ENCODE results near the gene PPP2R2B.

PPP2R2B gene

GRCh38 chr5:146719179-146719578, 159.4 kb downstream of the PPP2R2B start:
- no peak overlapping the region for H3K27ac ChIP-seq (ENCODE audit: low read depth, low read length)
- no peaks in the 10 kb centered on the region for H3K9me3 ChIP-seq (ENCODE audit: control insufficient read depth, insufficient read depth, low read length)
- H3K4me1 ChIP-seq (ENCODE audit: control insufficient read depth, insufficient read depth, low read length): no peaks in the 10 kb centered on the region
- H3K9ac ChIP-seq (ENCODE audit: low read depth, low read length): no peak overlapping the region
- no peak overlapping the region for H3K4me3 ChIP-seq (ENCODE audit: low read depth, low read length)
- no peaks in the 10 kb centered on the region for H3K27me3 ChIP-seq (ENCODE audit: control insufficient read depth, insufficient read depth, low read length)
- H3K36me3 ChIP-seq (ENCODE audit: control insufficient read depth, insufficient read depth, low read length): no peaks in the 10 kb centered on the region

DNA sequence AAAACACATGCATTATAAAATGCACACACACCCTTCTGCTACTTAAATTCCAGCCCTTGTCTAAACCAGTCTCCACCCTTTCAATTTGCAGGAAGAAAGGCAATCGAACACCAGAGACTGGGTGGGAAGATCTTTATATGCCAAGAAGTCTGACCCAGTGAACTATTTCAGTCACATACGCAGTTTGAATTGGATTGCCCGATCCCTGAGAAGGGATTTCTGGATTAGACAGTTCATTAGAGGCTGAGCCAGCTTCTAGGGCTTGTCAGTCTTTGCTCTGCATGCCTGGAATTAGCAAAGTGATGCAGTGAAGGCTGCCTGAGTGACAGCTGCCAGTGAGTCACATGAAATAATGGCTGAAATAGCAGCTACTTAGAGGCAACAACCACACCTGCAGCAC, 159.9 kb downstream of the PPP2R2B start:
- Histone ChIP-seq H3K9me3 (ENCODE audit: control insufficient read depth, insufficient read depth, low read length) (no peaks in the 10 kb centered on the region), H3K4me1 (ENCODE audit: control insufficient read depth, insufficient read depth, low read length) (no peaks in the 10 kb centered on the region), H3K27me3 (ENCODE audit: control insufficient read depth, insufficient read depth, low read length) (no peaks in the 10 kb centered on the region), H3K9ac (ENCODE audit: low read depth, low read length) (no peak overlapping the region), H3K36me3 (ENCODE audit: control insufficient read depth, insufficient read depth, low read length) (no peaks in the 10 kb centered on the region), H3K4me3 (ENCODE audit: low read depth, low read length) (no peak overlapping the region), H3K27ac (ENCODE audit: low read depth, low read length) (no peak overlapping the region)

DNA sequence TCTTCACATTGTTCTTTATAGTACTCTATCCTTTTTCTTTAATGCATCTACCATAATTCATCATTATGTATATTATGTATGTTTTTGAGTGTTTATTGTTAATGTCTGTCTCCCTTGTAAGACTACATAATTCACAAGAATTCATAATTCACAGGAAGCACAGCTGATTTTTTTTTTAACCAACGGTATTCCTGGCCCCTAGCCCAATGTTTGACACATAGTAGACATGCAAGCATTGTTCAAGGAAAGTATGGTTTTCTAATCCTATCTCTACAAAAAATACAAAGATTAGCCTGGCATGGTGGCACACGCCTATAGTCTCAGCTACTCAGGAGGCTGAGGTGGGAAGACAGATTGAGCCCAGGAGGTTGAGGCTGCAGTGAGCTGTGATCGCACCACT, 160.6 kb downstream of the PPP2R2B start:
- Histone ChIP-seq H3K36me3 (ENCODE audit: control insufficient read depth, insufficient read depth, low read length) (no peaks in the 10 kb centered on the region), H3K27me3 (ENCODE audit: control insufficient read depth, insufficient read depth, low read length) (no peaks in the 10 kb centered on the region), H3K4me3 (ENCODE audit: low read depth, low read length) (no peak overlapping the region), H3K27ac (ENCODE audit: low read depth, low read length) (no peak overlapping the region), H3K9me3 (ENCODE audit: control insufficient read depth, insufficient read depth, low read length) (no peaks in the 10 kb centered on the region), H3K9ac (ENCODE audit: low read depth, low read length) (no peak overlapping the region), H3K4me1 (ENCODE audit: control insufficient read depth, insufficient read depth, low read length) (no peaks in the 10 kb centered on the region)

DNA sequence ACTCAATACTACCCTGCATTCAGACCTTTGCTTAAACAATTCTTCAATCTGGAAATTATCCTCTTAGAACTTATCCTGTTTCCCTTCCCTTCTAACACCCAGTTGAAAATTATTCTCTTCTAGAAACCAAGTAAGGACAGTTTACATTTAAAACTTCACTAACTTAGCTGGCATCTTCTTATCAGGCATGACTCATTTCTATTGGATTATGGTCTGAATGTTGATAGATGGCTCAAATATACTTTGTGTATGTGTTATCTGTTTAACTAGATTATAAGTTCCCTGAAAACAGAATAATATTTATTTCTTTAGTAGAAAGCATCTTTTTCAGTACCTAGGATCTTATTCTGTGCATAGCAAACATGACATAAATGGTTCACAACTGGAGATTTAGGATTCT, 161.9 kb downstream of the PPP2R2B start:
- Histone ChIP-seq H3K27ac (ENCODE audit: low read depth, low read length) (no peak overlapping the region), H3K9me3 (ENCODE audit: control insufficient read depth, insufficient read depth, low read length) (no peaks in the 10 kb centered on the region), H3K4me3 (ENCODE audit: low read depth, low read length) (no peak overlapping the region), H3K27me3 (ENCODE audit: control insufficient read depth, insufficient read depth, low read length) (no peaks in the 10 kb centered on the region), H3K36me3 (ENCODE audit: control insufficient read depth, insufficient read depth, low read length) (no peaks in the 10 kb centered on the region), H3K4me1 (ENCODE audit: control insufficient read depth, insufficient read depth, low read length) (no peaks in the 10 kb centered on the region), H3K9ac (ENCODE audit: low read depth, low read length) (no peak overlapping the region)

GRCh38 chr5:146710348-146710747, 168.2 kb downstream of the PPP2R2B start:
- H3K9me3 ChIP-seq (ENCODE audit: control insufficient read depth, insufficient read depth, low read length): no peaks in the 10 kb centered on the region
- H3K9ac ChIP-seq (ENCODE audit: low read depth, low read length): no peak overlapping the region
- no peaks in the 10 kb centered on the region for H3K4me1 ChIP-seq (ENCODE audit: control insufficient read depth, insufficient read depth, low read length)
- H3K4me3 ChIP-seq (ENCODE audit: low read depth, low read length): no peak overlapping the region
- H3K27me3 ChIP-seq (ENCODE audit: control insufficient read depth, insufficient read depth, low read length): no peaks in the 10 kb centered on the region
- H3K27ac ChIP-seq (ENCODE audit: low read depth, low read length): no peak overlapping the region
- no peaks in the 10 kb centered on the region for H3K36me3 ChIP-seq (ENCODE audit: control insufficient read depth, insufficient read depth, low read length)

GRCh38 chr5:146707316-146707715, 171.2 kb downstream of the PPP2R2B start:
- Histone ChIP-seq H3K4me3 (ENCODE audit: low read depth, low read length) (no peak overlapping the region), H3K27ac (ENCODE audit: low read depth, low read length) (no peak overlapping the region), H3K36me3 (ENCODE audit: control insufficient read depth, insufficient read depth, low read length) (no peaks in the 10 kb centered on the region), H3K9me3 (ENCODE audit: control insufficient read depth, insufficient read depth, low read length) (no peaks in the 10 kb centered on the region), H3K4me1 (ENCODE audit: control insufficient read depth, insufficient read depth, low read length) (no peaks in the 10 kb centered on the region), H3K27me3 (ENCODE audit: control insufficient read depth, insufficient read depth, low read length) (no peaks in the 10 kb centered on the region), H3K9ac (ENCODE audit: low read depth, low read length) (no peak overlapping the region)

- Histone ChIP-seq H3K4me3 (ENCODE audit: low read depth, low read length) (no peak overlapping the region), H3K9me3 (ENCODE audit: control insufficient read depth, insufficient read depth, low read length) (no peaks in the 10 kb centered on the region), H3K9ac (ENCODE audit: low read depth, low read length) (no peak overlapping the region), H3K4me1 (ENCODE audit: control insufficient read depth, insufficient read depth, low read length) (peaks cover 4% of the 10 kb centered on the region), H3K36me3 (ENCODE audit: control insufficient read depth, insufficient read depth, low read length) (no peaks in the 10 kb centered on the region), H3K27ac (ENCODE audit: low read depth, low read length) (no peak overlapping the region), H3K27me3 (ENCODE audit: control insufficient read depth, insufficient read depth, low read length) (no peaks in the 10 kb centered on the region)
Measured at GRCh38 chr5:146706321-146706972, 172.1 kb downstream of the PPP2R2B start.

DNA sequence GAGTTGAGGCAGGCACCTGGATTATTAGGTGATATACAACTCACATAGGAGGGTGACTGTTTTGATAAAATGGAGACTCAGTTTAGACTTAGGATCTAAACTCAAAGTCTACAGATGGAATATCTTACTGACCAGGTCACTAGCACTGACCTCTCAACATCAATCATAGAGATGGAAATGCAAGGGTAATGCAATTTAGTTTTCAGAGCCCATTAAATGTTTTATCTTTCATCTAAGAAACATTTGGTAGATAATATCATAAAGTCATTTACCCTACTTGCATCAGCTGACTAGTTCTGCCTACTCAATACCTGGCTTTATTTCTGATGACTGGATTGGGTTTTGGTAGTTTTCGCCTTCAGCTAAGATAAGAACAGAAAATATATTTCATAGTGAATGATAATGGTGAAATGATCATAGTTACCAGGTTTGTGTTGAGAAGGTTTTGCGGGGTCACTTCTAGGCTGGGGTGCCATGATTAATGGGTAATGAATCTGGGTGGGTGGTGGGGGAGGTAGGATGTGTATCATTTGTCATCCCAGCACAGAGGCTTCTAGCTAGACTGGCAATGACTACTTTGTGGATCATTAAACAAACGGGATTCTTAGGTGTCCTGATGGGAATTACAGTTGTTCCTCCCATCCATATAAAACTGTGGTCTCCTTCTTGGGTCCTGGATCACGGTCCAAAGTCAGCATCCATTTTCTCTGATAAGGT, 173.4 kb downstream of the PPP2R2B start:
- no peak overlapping the region for H3K9ac ChIP-seq (ENCODE audit: low read depth, low read length)
- H3K27ac ChIP-seq (ENCODE audit: low read depth, low read length): no peak overlapping the region
- no peaks in the 10 kb centered on the region for H3K36me3 ChIP-seq (ENCODE audit: control insufficient read depth, insufficient read depth, low read length)
- H3K27me3 ChIP-seq (ENCODE audit: control insufficient read depth, insufficient read depth, low read length): no peaks in the 10 kb centered on the region
- no peak overlapping the region for H3K4me3 ChIP-seq (ENCODE audit: low read depth, low read length)
- H3K9me3 ChIP-seq (ENCODE audit: control insufficient read depth, insufficient read depth, low read length): no peaks in the 10 kb centered on the region
- H3K4me1 ChIP-seq (ENCODE audit: control insufficient read depth, insufficient read depth, low read length): peaks cover 17% of the 10 kb centered on the region

DNA sequence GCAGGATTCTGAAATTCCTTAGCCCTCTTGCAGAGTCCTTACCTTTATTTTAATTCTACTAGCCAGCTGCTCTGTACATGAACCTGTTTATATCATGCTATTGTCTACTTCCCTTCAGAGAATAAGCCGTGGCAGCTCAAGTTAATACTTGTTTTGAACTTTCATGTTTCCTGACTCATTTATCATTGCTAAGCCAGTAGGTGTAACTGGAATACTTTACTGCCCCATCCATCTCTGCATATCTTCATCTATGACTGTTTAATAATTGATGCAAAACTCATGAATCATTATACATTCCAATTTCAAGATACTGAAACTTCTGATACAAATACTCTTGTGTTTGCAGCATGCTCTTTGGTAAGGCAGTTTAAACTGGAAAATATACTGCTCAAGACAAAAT, 174.7 kb downstream of the PPP2R2B start:
- peaks cover 30% of the 10 kb centered on the region for H3K4me1 ChIP-seq (ENCODE audit: control insufficient read depth, insufficient read depth, low read length)
- H3K27me3 ChIP-seq (ENCODE audit: control insufficient read depth, insufficient read depth, low read length): no peaks in the 10 kb centered on the region
- H3K9me3 ChIP-seq (ENCODE audit: control insufficient read depth, insufficient read depth, low read length): no peaks in the 10 kb centered on the region
- no peak overlapping the region for H3K27ac ChIP-seq (ENCODE audit: low read depth, low read length)
- no peak overlapping the region for H3K9ac ChIP-seq (ENCODE audit: low read depth, low read length)
- H3K36me3 ChIP-seq (ENCODE audit: control insufficient read depth, insufficient read depth, low read length): no peaks in the 10 kb centered on the region
- no peak overlapping the region for H3K4me3 ChIP-seq (ENCODE audit: low read depth, low read length)

DNA sequence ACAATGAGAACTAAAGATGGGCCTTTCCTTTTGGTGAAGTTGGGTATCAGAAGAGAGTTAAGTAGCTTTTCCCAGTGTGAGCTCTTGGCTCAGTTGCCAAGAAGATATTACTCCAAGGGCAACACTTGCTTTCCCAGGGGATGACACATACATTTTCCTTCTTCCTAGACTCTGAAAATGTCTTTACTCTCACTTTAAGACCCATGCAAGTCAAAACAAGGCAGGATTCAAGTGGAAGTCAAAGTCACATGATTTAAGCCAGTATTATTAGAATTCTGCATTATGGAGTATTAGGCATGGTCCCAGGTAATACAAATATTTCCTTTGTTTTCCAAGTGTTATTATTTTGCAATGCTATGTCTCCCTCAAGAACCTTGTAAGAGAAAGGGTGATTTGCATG, 175.1 kb downstream of the PPP2R2B start:
- Histone ChIP-seq H3K36me3 (ENCODE audit: control insufficient read depth, insufficient read depth, low read length) (no peaks in the 10 kb centered on the region), H3K4me3 (ENCODE audit: low read depth, low read length) (no peak overlapping the region), H3K9ac (ENCODE audit: low read depth, low read length) (no peak overlapping the region), H3K4me1 (ENCODE audit: control insufficient read depth, insufficient read depth, low read length) (peaks cover 31% of the 10 kb centered on the region), H3K27me3 (ENCODE audit: control insufficient read depth, insufficient read depth, low read length) (no peaks in the 10 kb centered on the region), H3K9me3 (ENCODE audit: control insufficient read depth, insufficient read depth, low read length) (no peaks in the 10 kb centered on the region), H3K27ac (ENCODE audit: low read depth, low read length) (no peak overlapping the region)

- Histone ChIP-seq H3K36me3 (ENCODE audit: control insufficient read depth, insufficient read depth, low read length) (peaks cover 8% of the 10 kb centered on the region; the same call in 1 of the 2 replicates), H3K27me3 (ENCODE audit: control insufficient read depth, insufficient read depth, low read length) (no peaks in the 10 kb centered on the region), H3K27ac (ENCODE audit: low read depth, low read length) (peak overlapping the region; percentile 39), H3K4me3 (ENCODE audit: low read depth, low read length) (no peak overlapping the region), H3K9ac (ENCODE audit: low read depth, low read length) (no peak overlapping the region), H3K9me3 (ENCODE audit: control insufficient read depth, insufficient read depth, low read length) (no peaks in the 10 kb centered on the region), H3K4me1 (ENCODE audit: control insufficient read depth, insufficient read depth, low read length) (peaks cover 34% of the 10 kb centered on the region)
Measured at GRCh38 chr5:146699664-146700418, 178.7 kb downstream of the PPP2R2B start.
